Esophagus squamous epithelium (tissue), 4 donors: ENCODE results near the gene TRABD2A.

Source experiments
- CTCF ChIP-seq, 6 experiments: fragments of 450-650 bp in 4 of 6; fragments of 200-600 bp in 2 of 6; sonication (generic) in 2 of 6; IDR thresholded peaks; one replicate each; pipeline ENCODE4 v1.5.1; 2016 to 2019; ENCODE audit warnings: antibody characterized with exemption in 6 of 6, mild to moderate bottlenecking in 4 of 6, moderate library complexity in 4 of 6
- POLR2A ChIP-seq, 4 donors: fragments of 450-650 bp; IDR thresholded peaks; one replicate each; pipeline ENCODE4 v1.6.1; 2017; ENCODE audit warnings: antibody characterized with exemption in 4 of 4, mild to moderate bottlenecking in 4 of 4, moderate library complexity in 3 of 4

- TF ChIP-seq CTCF (IDR thresholded peaks at IDR 0.05) (no peak), POLR2A (IDR thresholded peaks at IDR 0.05) (no peak)
Measured at GRCh38 chr2:84792856-84793522, 87.9 kb downstream of the TRABD2A start.
